ENCODE results near the gene CREG1.
"Not testable (repeated sequence)": the region's sequence is repeated elsewhere in the genome, so short reads cannot be mapped to it uniquely, and the experiment has no call there.

Gene CREG1

GRCh38 chr1:167553136-167554027 is at the start of gene CREG1:
Gene CREG1 (minus strand): TSS chr1:167553762.
- DNase-seq = peak; percentile 97

GRCh38 chr1:167602840-167603239 is 49.3 kb upstream of the CREG1 start:
- no peak for DNase-seq

- no peak for DNase-seq
These were observed 48.2 kb upstream of the CREG1 start for GRCh38 chr1:167601442-167602383.

- peak; percentile 45 for DNase-seq
These were observed 46.5 kb upstream of the CREG1 start for GRCh38 chr1:167599957-167600581.

GRCh38 chr1:167594822-167595221 is 41.3 kb upstream of the CREG1 start:
- no peak for DNase-seq

- DNase-seq = no peak
These were observed 40.3 kb upstream of the CREG1 start for GRCh38 chr1:167593860-167594259.

GRCh38 chr1:167592475-167592874 is 38.9 kb upstream of the CREG1 start:
- DNase-seq = no peak

GRCh38 chr1:167588361-167588760 is 34.8 kb upstream of the CREG1 start:
- no peak for DNase-seq

GRCh38 chr1:167587872-167588271 is 34.3 kb upstream of the CREG1 start:
- no peak for DNase-seq

GRCh38 chr1:167587342-167587741 is 33.8 kb upstream of the CREG1 start:
- DNase-seq = no peak

GRCh38 chr1:167584581-167584980 is 31.0 kb upstream of the CREG1 start:
- DNase-seq = no peak

- no peak for DNase-seq
These were observed 29.2 kb upstream of the CREG1 start for GRCh38 chr1:167582722-167583121.

GRCh38 chr1:167582064-167582463 is 28.5 kb upstream of the CREG1 start:
- no peak for DNase-seq

GRCh38 chr1:167579986-167580385 is 26.4 kb upstream of the CREG1 start:
- no peak for DNase-seq

- DNase-seq = no peak
These were observed 25.5 kb upstream of the CREG1 start for GRCh38 chr1:167578939-167579521.

- no peak for DNase-seq
These were observed 22.1 kb upstream of the CREG1 start for GRCh38 chr1:167575649-167576048.

- no peak for DNase-seq
These were observed 19.5 kb upstream of the CREG1 start for GRCh38 chr1:167573035-167573434.

GRCh38 chr1:167570712-167571111 is 17.1 kb upstream of the CREG1 start:
- DNase-seq = not testable (repeated sequence)

GRCh38 chr1:167567663-167568062 is 14.1 kb upstream of the CREG1 start:
- DNase-seq = no peak

GRCh38 chr1:167566766-167567165 is 13.2 kb upstream of the CREG1 start:
- no peak for DNase-seq

- DNase-seq = no peak
These were observed 12.4 kb upstream of the CREG1 start for GRCh38 chr1:167565922-167566321.

GRCh38 chr1:167564612-167565270 is 11.2 kb upstream of the CREG1 start:
- no peak for DNase-seq
